Motor neuron (in vitro differentiated cells): ENCODE measurements around the gene KRTAP15-1. TPM values are rescaled to one million over a fixed set of nuclear protein-coding genes. Genes with fewer than 3 reads are reported as not detected.

Experiments used
- ATAC-seq, 8 experiments: fragments of 200-7000 bp; cut with Tn5 transposase; replicated peaks in 6 of 8; 2 replicates each; pipeline ENCODE4 v1.8.0; 2021; ENCODE audit warnings: mild to moderate bottlenecking in 8 of 8, moderate library complexity in 8 of 8
- H3K27ac ChIP-seq, 2 donors: fragments of 250-450 bp; sonication (Bioruptor Pico); 2 replicates each; pipeline ENCODE4 v1.9.0; 2021; ENCODE audit warnings: antibody characterized with exemption in 2 of 2, mild to moderate bottlenecking in 2 of 2, moderate library complexity in 1 of 2
- H3K4me1 ChIP-seq, 2 donors: fragments of 250-450 bp; sonication (Bioruptor Pico); replicated peaks in 1 of 2; 2 replicates each; pipeline ENCODE4 v1.6.1; 2021; ENCODE audit warnings: antibody characterized with exemption in 2 of 2, mild to moderate bottlenecking in 2 of 2, moderate library complexity in 1 of 2
- H3K4me3 ChIP-seq, 5 donors: fragments of 250-450 bp; sonication (Bioruptor Pico); 2 replicates each; pipeline ENCODE4 v1.9.0; 2021; ENCODE audit warnings: antibody characterized with exemption in 5 of 5, mild to moderate bottlenecking in 5 of 5, moderate library complexity in 4 of 5
- whole genome bisulfite sequencing, 10 experiments: fragments of 450-650 bp; shearing (Covaris generic); methylation state at CpG; one replicate each; pipeline ENCODE4 v1.0.0; 2022; 5-methylcytosine and 5-hydroxymethylcytosine counted together
- in situ Hi-C, 9 experiments: fragments of 400-800 bp; cut with MboI; loops; one replicate each; pipeline ENCODE4 v1.15.0; 2021; ENCODE audit warnings: low sequenced_read_pairs in 9 of 9, low pct_unique_long_range_greater_than_20kb in 2 of 9; ENCODE audit not compliant: unreplicated experiment in 9 of 9
- total RNA-seq, 8 experiments: library from RNA; unstranded; fragments of 300-600 nt; gene quantifications; 2 replicates each; pipeline versions ENCODE4 v1.2.3 to v1.2.4, GENCODE V29; 2022

KRTAP15-1 gene
- total RNA-seq, 8 experiments from 2014 or later: 0.71 TPM; not detected in 7

DNA sequence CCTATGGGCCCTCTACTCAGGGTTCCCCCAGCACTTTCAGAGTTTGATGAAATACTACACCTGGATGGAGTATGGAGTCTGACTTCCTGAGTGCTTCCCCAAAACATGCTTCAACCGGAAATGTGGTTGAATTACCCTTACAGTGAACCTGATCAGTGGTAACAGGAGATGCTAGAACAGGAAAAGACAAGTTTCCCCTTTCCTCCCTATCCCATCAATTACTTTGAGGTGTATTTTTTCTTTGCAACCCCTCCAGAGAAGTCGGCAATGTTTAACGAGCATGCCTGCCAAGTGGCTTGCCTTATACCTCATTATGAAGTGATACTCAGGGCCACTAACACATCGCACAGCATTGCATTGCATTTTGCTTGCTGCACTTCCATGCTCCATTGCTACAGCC lies 7.0 kb downstream of the KRTAP15-1 start:
- no peak overlapping the region for H3K4me3 ChIP-seq
- H3K27ac ChIP-seq: no peak overlapping the region
- no peak for ATAC-seq
- H3K4me1 ChIP-seq: no peaks in the 10 kb centered on the region
- 14 to 100% (median 67%) methylated on average over 2 to 4 of the region's 4 CpGs; no CpG with 5 or more reads in 3 of the 10 experiments for WGBS, 10 experiments
- in situ Hi-C loops: no loop called here

- no peak overlapping the region for H3K4me3 ChIP-seq
- WGBS, 10 experiments: 8 to 100% (median 94%) methylated on average over 1 to 3 of the region's 3 CpGs; no CpG with 5 or more reads in 1 of the 10 experiments
Measured at GRCh38 chr21:30448514-30448913, 8.4 kb downstream of the KRTAP15-1 start.

GRCh38 chr21:30463713-30464112 lies 23.6 kb downstream of the KRTAP15-1 start:
- in situ Hi-C loops: no loop called here
- no peak overlapping the region for H3K4me3 ChIP-seq
- 0 to 100% (median 53%) methylated on average over 1 to 3 of the region's 3 CpGs for WGBS, 10 experiments
- no peak overlapping the region for H3K27ac ChIP-seq
- H3K4me1 ChIP-seq: peaks cover 4 to 12% of the 10 kb centered on the region in 2 donors
- no peak for ATAC-seq

More at GRCh38 chr21:30448514-30448913, 8.4 kb downstream of the KRTAP15-1 start:
- no peak overlapping the region for H3K27ac ChIP-seq
- ATAC-seq: no peak
- in situ Hi-C loops: no loop called here
- no peaks in the 10 kb centered on the region for H3K4me1 ChIP-seq

- in situ Hi-C loops: no loop called here
- 0 to 83% (median 41%) methylated on average over 1 to 5 of the region's 6 CpGs for WGBS, 10 experiments
- peak overlapping the region; percentile 24 to 26 for H3K27ac ChIP-seq
- peak in 5 of 8 experiments; percentile 88 to 95 (median 89) for ATAC-seq
- H3K4me3 ChIP-seq: no peak overlapping the region
- peaks cover 17 to 24% of the 10 kb centered on the region in 2 donors for H3K4me1 ChIP-seq
Measured at GRCh38 chr21:30468900-30469714, 29.0 kb downstream of the KRTAP15-1 start.

DNA sequence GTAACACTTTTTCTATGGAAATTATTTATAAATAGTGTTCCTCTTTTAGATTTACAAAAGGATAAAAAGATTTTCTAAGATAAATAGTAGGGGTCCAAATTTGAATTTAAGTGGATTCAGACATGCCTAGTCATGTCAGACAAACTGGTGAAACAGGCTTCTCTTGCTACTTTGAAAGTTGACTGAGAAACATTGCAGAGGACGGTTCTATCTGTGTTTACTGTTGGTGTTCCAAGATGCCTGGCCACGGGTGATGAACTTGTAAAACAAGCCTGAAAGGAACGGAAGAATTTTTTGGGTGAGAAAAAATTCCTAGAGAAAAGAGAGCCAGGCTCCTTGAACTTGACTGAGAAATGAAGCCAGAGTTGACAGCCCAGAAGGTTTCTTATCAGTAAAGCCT lies 37.9 kb downstream of the KRTAP15-1 start:
- Histone ChIP-seq H3K4me3 (no peak overlapping the region), H3K4me1 (no peaks in the 10 kb centered on the region), H3K27ac (no peak overlapping the region)
- no peak for ATAC-seq
- WGBS, 10 experiments: 0 to 100% (median 40%) methylated on average over 1 to 3 of the region's 3 CpGs; no CpG with 5 or more reads in 1 of the 10 experiments
- in situ Hi-C loops: no loop called here

DNA sequence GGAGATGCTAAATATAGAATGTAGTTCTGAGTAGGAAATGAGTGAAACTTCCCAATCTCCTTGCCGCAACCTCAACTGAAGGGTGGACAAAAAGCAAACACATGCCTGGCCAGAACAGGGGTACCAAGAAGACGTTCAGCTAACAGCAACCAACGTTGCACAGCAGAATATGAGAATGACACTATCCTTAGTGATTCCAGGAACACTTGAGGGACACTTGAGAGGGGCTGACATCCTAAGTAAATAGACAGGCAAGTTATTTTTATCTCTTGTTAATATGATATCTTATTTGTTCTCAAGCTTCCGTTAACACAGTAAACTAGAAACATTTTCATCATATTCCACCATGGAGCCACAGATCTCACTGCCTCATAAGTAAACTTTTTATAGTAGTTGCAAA lies 39.2 kb downstream of the KRTAP15-1 start:
- Histone ChIP-seq H3K4me3 (no peak overlapping the region), H3K4me1 (no peaks in the 10 kb centered on the region), H3K27ac (no peak overlapping the region)
- in situ Hi-C loops: no loop called here
- WGBS, 10 experiments: 13 to 100% (median 94%) methylated on average over 2 to 4 of the region's 4 CpGs; no CpG with 5 or more reads in 1 of the 10 experiments
- ATAC-seq: no peak

GRCh38 chr21:30480145-30480544 lies 40.1 kb downstream of the KRTAP15-1 start, which contains the start of gene KRTAP19-1:
TSS of gene KRTAP19-1 (minus strand) at chr21:30480367. CDS start at chr21:30480317, 50 bp downstream.
- ATAC-seq: peak in 1 of 8 experiments; percentile 21
- no peak within 1 kb of the TSS for H3K27ac ChIP-seq
- in situ Hi-C loops: no loop called here
- H3K4me3 ChIP-seq: no peak within 1 kb of the TSS
- H3K4me1 ChIP-seq: no peaks in the 10 kb centered on the region
- WGBS, 10 experiments: 7 to 100% (median 80%) methylated on average over 1 to 7 of the region's 7 CpGs; no CpG with 5 or more reads in 3 of the 10 experiments

- Histone ChIP-seq H3K27ac (no peak overlapping the region), H3K4me1 (no peaks in the 10 kb centered on the region), H3K4me3 (no peak overlapping the region)
- WGBS, 10 experiments: 0 to 100% (median 79%) methylated on average over 1 to 2 of the region's 2 CpGs; no CpG with 5 or more reads in 1 of the 10 experiments
- no peak for ATAC-seq
- in situ Hi-C loops: no loop called here
Measured at GRCh38 chr21:30482130-30482529, 42.1 kb downstream of the KRTAP15-1 start.

DNA sequence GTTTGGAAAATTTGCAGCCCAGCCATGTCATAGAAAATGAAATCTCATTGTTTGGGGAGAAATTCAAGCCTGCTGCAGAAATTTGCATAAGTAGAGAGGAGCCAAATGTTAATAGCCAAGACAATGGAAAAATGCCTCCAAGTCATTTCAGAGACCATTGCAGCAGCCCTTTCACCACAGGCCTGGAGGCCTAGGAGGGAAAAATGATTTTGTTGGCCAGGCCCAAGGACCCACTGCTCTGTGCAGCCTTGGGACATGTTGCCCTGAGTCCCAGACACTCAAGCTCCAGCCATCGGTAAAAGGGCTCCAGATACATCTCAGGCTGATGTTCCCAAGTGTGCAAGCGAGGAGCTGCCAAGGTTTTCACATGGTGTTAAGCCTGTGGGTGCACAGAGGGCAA lies 46.1 kb downstream of the KRTAP15-1 start:
- ATAC-seq: no peak
- Histone ChIP-seq H3K4me1 (no peaks in the 10 kb centered on the region), H3K4me3 (no peak overlapping the region), H3K27ac (no peak overlapping the region)
- in situ Hi-C loops: no loop called here
- WGBS, 10 experiments: 0 to 100% (median 78%) methylated on average over 1 to 2 of the region's 2 CpGs; no CpG with 5 or more reads in 4 of the 10 experiments

GRCh38 chr21:30487336-30487735 lies 47.3 kb downstream of the KRTAP15-1 start, which contains the start of gene KRTAP19-2:
TSS of gene KRTAP19-2 (minus strand) at chr21:30487436. CDS start at chr21:30487348, 88 bp downstream.
- Histone ChIP-seq H3K27ac (no peak within 1 kb of the TSS), H3K4me1 (no peaks in the 10 kb centered on the region), H3K4me3 (no peak within 1 kb of the TSS)
- in situ Hi-C loops: no loop called here
- ATAC-seq: no peak
- 0 to 100% (median 93%) methylated on average over 1 to 2 of the region's 2 CpGs; no CpG with 5 or more reads in 5 of the 10 experiments for WGBS, 10 experiments

Other genes with a start within 250 kb of the KRTAP15-1 start
- gene CLDN8, start 224.2 kb upstream of the KRTAP15-1 start, total RNA-seq: under 1 TPM in 1 of 8 experiments, not detected in 7; 0.09 TPM
- not detected for gene KRTAP24-1, start 157.3 kb upstream of the KRTAP15-1 start, total RNA-seq
- not detected for gene KRTAP25-1, start 150.8 kb upstream of the KRTAP15-1 start, total RNA-seq
- under 1 TPM in 4 of 8 experiments, not detected in 4; 0.17 to 0.73 (median 0.28) TPM for gene KRTAP26-1, start 120.0 kb upstream of the KRTAP15-1 start, total RNA-seq
- gene KRTAP27-1, start 102.6 kb upstream of the KRTAP15-1 start, total RNA-seq: not detected
- gene KRTAP23-1, start 91.7 kb upstream of the KRTAP15-1 start, total RNA-seq: not detected
- gene KRTAP13-2, start 68.0 kb upstream of the KRTAP15-1 start, total RNA-seq: under 1 TPM in 1 of 8 experiments, not detected in 7; 0.29 TPM
- gene KRTAP13-1, start 44.2 kb upstream of the KRTAP15-1 start, total RNA-seq: not detected
- gene KRTAP13-3, start 14.3 kb upstream of the KRTAP15-1 start, total RNA-seq: not detected
- gene KRTAP13-4, start 10.1 kb upstream of the KRTAP15-1 start, total RNA-seq: under 1 TPM in 4 of 8 experiments, not detected in 4; 0.36 to 0.87 (median 0.62) TPM
- under 1 TPM in 1 of 8 experiments, not detected in 7; 0.76 TPM for gene KRTAP19-1, start 40.1 kb downstream of the KRTAP15-1 start, total RNA-seq
- not detected for gene KRTAP19-2, start 47.2 kb downstream of the KRTAP15-1 start, total RNA-seq
- not detected for gene KRTAP19-3, start 51.7 kb downstream of the KRTAP15-1 start, total RNA-seq
- gene KRTAP19-4, start 56.9 kb downstream of the KRTAP15-1 start, total RNA-seq: not detected
- gene KRTAP19-5, start 61.9 kb downstream of the KRTAP15-1 start, total RNA-seq: not detected
- gene KRTAP19-6, start 101.6 kb downstream of the KRTAP15-1 start, total RNA-seq: not detected
- not detected for gene KRTAP19-7, start 121.0 kb downstream of the KRTAP15-1 start, total RNA-seq
- not detected for gene KRTAP22-2, start 150.1 kb downstream of the KRTAP15-1 start, total RNA-seq
- gene KRTAP6-3, start 152.2 kb downstream of the KRTAP15-1 start, total RNA-seq: not detected
- not detected for gene KRTAP6-2, start 158.6 kb downstream of the KRTAP15-1 start, total RNA-seq
- gene KRTAP22-1, start 160.8 kb downstream of the KRTAP15-1 start, total RNA-seq: not detected
- gene KRTAP6-1, start 173.7 kb downstream of the KRTAP15-1 start, total RNA-seq: not detected
- not detected for gene KRTAP20-1, start 176.2 kb downstream of the KRTAP15-1 start, total RNA-seq
- gene KRTAP20-4, start 180.4 kb downstream of the KRTAP15-1 start, total RNA-seq: not detected
- not detected for gene KRTAP20-2, start 194.9 kb downstream of the KRTAP15-1 start, total RNA-seq
- gene KRTAP20-3, start 202.6 kb downstream of the KRTAP15-1 start, total RNA-seq: not detected